A673 (cell line): ENCODE results near the gene IDI2. TPM values are rescaled to one million over a fixed set of nuclear protein-coding genes. Genes with fewer than 3 reads are reported as not detected.

Experiments
- BruUV-seq: library from RNA; stranded (reverse); fragments of 400-500 nt; replicated peaks from 2 replicates; lab custom pipeline; 2021; lab: Mats Ljungman, UMichigan
- CTCF ChIA-PET: fragments of 300-600 bp; sonication (Branson Sonifier 250); formaldehyde crosslinking; loops from one replicate; lab custom pipeline; 2022; ENCODE audit warnings: antibody characterized with exemption; lab: Charles Lee
- POLR2A ChIA-PET: fragments of 300-600 bp; sonication (Branson Sonifier 250); formaldehyde crosslinking; loops from one replicate; lab custom pipeline; 2022; ENCODE audit warnings: antibody characterized with exemption; ENCODE audit not compliant: low non-redundant PET; lab: Charles Lee
- DNase-seq: peaks from one replicate; pipeline ENCODE4 v3.0.0-alpha.2; 2015; ENCODE audit warnings: low spot score
- H3K27ac ChIP-seq: fragments of 200-600 bp; sonication (generic); 2 replicates; pipeline ENCODE4 v1.5.1; 2016; ENCODE audit warnings: mixed run types, low read depth, mild to moderate bottlenecking, mixed read lengths, antibody characterized with exemption, low read length; ENCODE audit not compliant: poor library complexity, severe bottlenecking
- H3K27me3 ChIP-seq: fragments of 200-600 bp; sonication (generic); replicated peaks from 2 replicates; pipeline ENCODE4 v1.6.1; 2017; ENCODE audit warnings: mixed run types, low read depth, mild to moderate bottlenecking, mixed read lengths, antibody characterized with exemption, low read length; ENCODE audit not compliant: insufficient read depth, poor library complexity
- H3K36me3 ChIP-seq: fragments of 200-600 bp; sonication (generic); 2 replicates; pipeline ENCODE4 v1.6.1; 2016; ENCODE audit warnings: mixed run types, mild to moderate bottlenecking, mixed read lengths, antibody characterized with exemption, low read length; ENCODE audit not compliant: insufficient read depth, poor library complexity, severe bottlenecking
- H3K4me1 ChIP-seq: fragments of 200-600 bp; sonication (generic); 2 replicates; pipeline ENCODE4 v1.6.1; 2017; ENCODE audit warnings: mixed run types, mild to moderate bottlenecking, mixed read lengths, antibody characterized with exemption, low read length; ENCODE audit not compliant: insufficient read depth, poor library complexity, severe bottlenecking
- H3K4me3 ChIP-seq: fragments of 200-600 bp; sonication (generic); 2 replicates; pipeline ENCODE4 v1.5.1; 2016; ENCODE audit warnings: low read depth, mixed run types, mild to moderate bottlenecking, mixed read lengths, low read length; ENCODE audit not compliant: poor library complexity, severe bottlenecking
- H3K9me3 ChIP-seq: fragments of 200-600 bp; sonication (generic); 2 replicates; pipeline ENCODE4 v1.6.1; 2016; ENCODE audit warnings: mixed run types, low read depth, mild to moderate bottlenecking, mixed read lengths, antibody characterized with exemption, low read length; ENCODE audit not compliant: poor library complexity, severe bottlenecking
- EZH2 ChIP-seq: fragments of 200-600 bp; sonication (generic); IDR thresholded peaks from 2 replicates; pipeline ENCODE4 v1.6.1; 2017; ENCODE audit warnings: borderline replicate concordance, low read depth, mild to moderate bottlenecking, mixed read lengths, antibody characterized with exemption, low read length; ENCODE audit not compliant: poor library complexity, severe bottlenecking
- intact Hi-C: fragments of 100-400 bp; cut with micrococcal nuclease; formaldehyde crosslinking; loops from one replicate; pipeline ENCODE4 v1.10.0; 2022; ENCODE audit not compliant: unreplicated experiment
- total RNA-seq: library from RNA; stranded (reverse); gene quantifications from 2 replicates; pipeline ENCODE4 v1.2.3, GENCODE V29; 2021
- TF ChIP-seq, protein P1 (sequence below): fragments of 300-800, 200-600 bp; sonication (generic); conservative IDR thresholded peaks from 2 replicates; pipeline ENCODE4 v1.5.1; 2017; ENCODE audit warnings: low read depth, mild to moderate bottlenecking, antibody characterized with exemption, low read length, moderate library complexity, mixed read lengths

The IDI2 gene
- total RNA-seq, 1 experiment from 2014 or later: not detected

DNA sequence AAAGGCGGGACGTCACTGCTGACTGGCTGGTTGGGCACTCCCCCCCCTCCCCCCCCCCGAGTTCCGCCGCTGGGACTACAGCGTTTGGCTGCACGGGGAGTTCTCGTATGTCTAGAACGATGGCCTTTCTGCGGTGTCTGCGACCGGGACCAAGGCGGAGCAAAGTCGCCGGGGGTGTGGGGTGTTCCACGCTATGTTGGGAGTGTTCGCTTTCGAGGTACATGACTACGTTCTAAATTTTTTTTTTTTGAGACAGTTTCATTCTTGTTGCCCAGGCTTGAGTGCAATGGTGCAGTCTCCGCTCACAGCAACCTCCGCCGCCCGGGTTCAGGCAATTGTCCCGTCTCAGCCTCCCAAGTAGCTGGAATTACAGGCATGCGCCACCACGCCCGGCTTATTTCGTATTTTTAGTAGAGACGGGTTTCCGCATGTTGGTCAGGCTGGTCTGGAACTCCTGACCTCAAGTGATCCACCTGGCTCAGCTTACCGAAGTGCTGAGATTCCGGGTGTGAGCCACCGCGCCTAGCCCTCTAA lies 23.8 kb upstream of the IDI2 start:
- Histone ChIP-seq H3K36me3 (peaks cover 34% of the 10 kb centered on the region), H3K4me3 (peak overlapping the region; percentile 97), H3K27me3 (no peaks in the 10 kb centered on the region), H3K4me1 (peaks cover 25% of the 10 kb centered on the region), H3K9me3 (no peaks in the 10 kb centered on the region), H3K27ac (peak overlapping the region; percentile 99)
- DNase-seq: no peak
- POLR2A ChIA-PET: interaction anchor here (0.6 to 1.0 kb wide), 3 partner anchors 36 to 840 kb away, joined by 3 to 5 read pairs (median 5); no protein-coding TSS in a partner anchor
- TF ChIP-seq EZH2: no peak
- TF ChIP-seq, protein P1, sequence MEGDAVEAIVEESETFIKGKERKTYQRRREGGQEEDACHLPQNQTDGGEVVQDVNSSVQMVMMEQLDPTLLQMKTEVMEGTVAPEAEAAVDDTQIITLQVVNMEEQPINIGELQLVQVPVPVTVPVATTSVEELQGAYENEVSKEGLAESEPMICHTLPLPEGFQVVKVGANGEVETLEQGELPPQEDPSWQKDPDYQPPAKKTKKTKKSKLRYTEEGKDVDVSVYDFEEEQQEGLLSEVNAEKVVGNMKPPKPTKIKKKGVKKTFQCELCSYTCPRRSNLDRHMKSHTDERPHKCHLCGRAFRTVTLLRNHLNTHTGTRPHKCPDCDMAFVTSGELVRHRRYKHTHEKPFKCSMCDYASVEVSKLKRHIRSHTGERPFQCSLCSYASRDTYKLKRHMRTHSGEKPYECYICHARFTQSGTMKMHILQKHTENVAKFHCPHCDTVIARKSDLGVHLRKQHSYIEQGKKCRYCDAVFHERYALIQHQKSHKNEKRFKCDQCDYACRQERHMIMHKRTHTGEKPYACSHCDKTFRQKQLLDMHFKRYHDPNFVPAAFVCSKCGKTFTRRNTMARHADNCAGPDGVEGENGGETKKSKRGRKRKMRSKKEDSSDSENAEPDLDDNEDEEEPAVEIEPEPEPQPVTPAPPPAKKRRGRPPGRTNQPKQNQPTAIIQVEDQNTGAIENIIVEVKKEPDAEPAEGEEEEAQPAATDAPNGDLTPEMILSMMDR: no peak
- BruUV-seq: TSS peak; percentile 84
- intact Hi-C loops: no loop called here
- CTCF ChIA-PET: no interaction called here

DNA sequence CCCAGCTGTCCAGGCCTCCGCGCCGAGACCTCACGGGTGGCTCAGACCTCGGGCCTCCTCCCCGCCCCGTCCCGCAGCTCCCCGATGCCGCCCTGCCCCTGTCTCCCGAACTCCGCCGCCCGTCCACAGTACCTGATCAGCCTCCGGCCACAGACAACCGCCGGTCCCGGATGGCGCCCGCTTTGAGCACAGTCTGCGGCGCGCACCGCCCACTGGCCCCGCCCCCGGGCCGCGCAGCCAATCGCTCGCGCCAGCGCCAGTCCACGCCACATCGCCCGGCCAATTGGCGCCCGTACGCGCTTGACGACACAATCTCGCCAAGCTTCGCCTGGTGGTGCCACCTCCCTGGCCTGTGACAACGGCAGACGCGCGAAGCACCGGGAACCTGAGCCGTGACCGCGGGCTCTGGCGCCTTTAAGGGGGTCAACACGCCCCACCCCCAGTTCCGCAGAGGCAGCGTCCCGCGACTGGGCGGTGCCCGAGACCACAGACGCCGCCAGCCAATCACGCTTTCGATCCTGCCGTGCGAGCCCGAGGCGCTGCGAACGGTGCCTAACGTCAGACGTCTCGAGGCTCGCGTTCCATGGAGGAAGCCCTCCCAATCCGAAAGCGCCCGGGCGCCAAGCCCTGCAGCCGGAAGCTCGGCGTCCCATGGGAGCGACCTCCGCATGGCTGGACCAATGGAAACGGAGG lies 23.2 kb upstream of the IDI2 start, which contains the start of gene IDI1:
TSS of gene IDI1 (minus strand) at position 388 of the 693 bp plus-strand sequence. CDS start at position 272, 116 bp downstream.
- peak within 1 kb of the TSS; percentile 97 for H3K4me3 ChIP-seq
- peak within 1 kb of the TSS; percentile 99 for H3K27ac ChIP-seq
- H3K36me3 ChIP-seq: peaks cover 37% of the 10 kb centered on the region
- no TSS peak for BruUV-seq
- ChIA-PET POLR2A (interaction anchor here (0.6 to 1.0 kb wide), 4 partner anchors 36 to 997 kb away, joined by 3 to 5 read pairs (median 4); no protein-coding TSS in a partner anchor), CTCF (no interaction called here)
- intact Hi-C loops: no loop called here
- TF ChIP-seq, protein P1: no peak
- TF ChIP-seq EZH2: no peak
- DNase-seq: peak; percentile 99
- H3K4me1 ChIP-seq: peaks cover 28% of the 10 kb centered on the region
- H3K9me3 ChIP-seq: no peaks in the 10 kb centered on the region
- no peaks in the 10 kb centered on the region for H3K27me3 ChIP-seq

DNA sequence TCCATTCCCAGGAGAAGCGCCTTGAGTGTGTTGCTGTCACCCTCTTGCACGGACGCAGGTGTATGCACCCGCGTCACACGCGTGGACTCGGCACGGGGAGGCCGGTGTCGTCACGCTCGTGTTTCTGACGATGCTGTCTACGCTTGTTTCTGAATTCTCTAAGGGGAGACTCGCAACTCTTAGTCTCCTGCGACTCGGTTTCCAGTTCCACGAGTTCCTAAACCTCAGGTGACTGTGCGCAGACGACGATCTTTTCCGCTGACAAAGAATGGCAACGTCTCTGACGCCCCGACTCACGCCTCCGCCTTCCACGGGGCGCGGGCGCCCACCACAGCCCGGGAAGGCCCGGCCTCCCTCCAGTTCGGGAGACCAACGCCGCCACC lies 22.7 kb upstream of the IDI2 start:
- POLR2A ChIA-PET: interaction anchor here (0.6 to 1.0 kb wide), 3 partner anchors 613 to 998 kb away, joined by 4 to 5 read pairs (median 5); no protein-coding TSS in a partner anchor
- DNase-seq: no peak
- peaks cover 32% of the 10 kb centered on the region for H3K4me1 ChIP-seq
- TSS peak; percentile 61 for BruUV-seq
- peaks cover 38% of the 10 kb centered on the region for H3K36me3 ChIP-seq
- H3K9me3 ChIP-seq: no peaks in the 10 kb centered on the region
- TF ChIP-seq, protein P1: no peak
- no peak for TF ChIP-seq EZH2
- intact Hi-C loops: no loop called here
- CTCF ChIA-PET: no interaction called here
- H3K27me3 ChIP-seq: no peaks in the 10 kb centered on the region
- peak overlapping the region; percentile 99 for H3K27ac ChIP-seq
- H3K4me3 ChIP-seq: peak overlapping the region; percentile 97
